Measurements from ENCODE around the gene LRRC28. TPM values are rescaled to one million over a fixed set of nuclear protein-coding genes. Genes with fewer than 3 reads are reported as not detected.

The LRRC28 gene
- total and polyA plus RNA-seq, 10 of the 15 experiments (the other 5 are each of a cell fraction or from before 2014, with no cell fraction given) = 21.3 to 54.9 (median 27.7) TPM

- no peak overlapping the region for H3K27ac ChIP-seq (ENCODE audit: control insufficient read depth, insufficient read depth)
- no peak overlapping the region for H2AFZ ChIP-seq (ENCODE audit: control insufficient read depth, low read depth, low read length)
- H3K27me3 ChIP-seq (replicated peaks in 1 of 2; ENCODE audit: control insufficient read depth in 2 of 2, insufficient read depth in 2 of 2, low read length in 1 of 2) = no peaks in the 10 kb centered on the region
- no peak for ATAC-seq
- H3K36me3 ChIP-seq (ENCODE audit: control insufficient read depth in 2 of 2, insufficient read depth in 2 of 2, low read length in 1 of 2) = 0 out of 4 replicates have a peak, but pooled peaks cover 0 to 2% of the 10 kb centered on the region in 2 experiments
- H3K9ac ChIP-seq (ENCODE audit: control insufficient read depth, insufficient read depth, low read length) = no peak overlapping the region
- H3K9me3 ChIP-seq (replicated peaks; ENCODE audit: control insufficient read depth, insufficient read depth, low read length) = no peaks in the 10 kb centered on the region
- no peak for FAIRE-seq
- H4K20me1 ChIP-seq (ENCODE audit: control insufficient read depth, insufficient read depth) = no peaks in the 10 kb centered on the region
- no peak for TF ChIP-seq EP300 (IDR thresholded peaks at IDR 0.05; ENCODE audit: borderline replicate concordance in 1 of 2, control insufficient read depth in 1 of 2, low read depth in 2 of 2, low read length in 2 of 2)
- TF ChIP-seq, protein P1, sequence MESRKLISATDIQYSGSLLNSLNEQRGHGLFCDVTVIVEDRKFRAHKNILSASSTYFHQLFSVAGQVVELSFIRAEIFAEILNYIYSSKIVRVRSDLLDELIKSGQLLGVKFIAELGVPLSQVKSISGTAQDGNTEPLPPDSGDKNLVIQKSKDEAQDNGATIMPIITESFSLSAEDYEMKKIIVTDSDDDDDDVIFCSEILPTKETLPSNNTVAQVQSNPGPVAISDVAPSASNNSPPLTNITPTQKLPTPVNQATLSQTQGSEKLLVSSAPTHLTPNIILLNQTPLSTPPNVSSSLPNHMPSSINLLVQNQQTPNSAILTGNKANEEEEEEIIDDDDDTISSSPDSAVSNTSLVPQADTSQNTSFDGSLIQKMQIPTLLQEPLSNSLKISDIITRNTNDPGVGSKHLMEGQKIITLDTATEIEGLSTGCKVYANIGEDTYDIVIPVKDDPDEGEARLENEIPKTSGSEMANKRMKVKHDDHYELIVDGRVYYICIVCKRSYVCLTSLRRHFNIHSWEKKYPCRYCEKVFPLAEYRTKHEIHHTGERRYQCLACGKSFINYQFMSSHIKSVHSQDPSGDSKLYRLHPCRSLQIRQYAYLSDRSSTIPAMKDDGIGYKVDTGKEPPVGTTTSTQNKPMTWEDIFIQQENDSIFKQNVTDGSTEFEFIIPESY (IDR thresholded peaks at IDR 0.05) = no peak
- no peak for TF ChIP-seq BMI1 (IDR thresholded peaks at IDR 0.05; ENCODE audit: borderline replicate concordance)
- no TSS peak for BruUV-seq (replicated peaks)
- no peaks in the 10 kb centered on the region for H3K4me1 ChIP-seq (ENCODE audit: control insufficient read depth, insufficient read depth, low read length)
- ChIA-PET CTCF (interaction anchor here (0.9 to 2.0 kb wide), 5 partner anchors 11 to 420 kb away, joined by 3 to 5 read pairs (median 3); no protein-coding TSS in a partner anchor), RAD21 (ENCODE audit: unreplicated experiment) (interaction anchor here (0.7 to 1.2 kb wide), 2 partner anchors 368 to 421 kb away, joined by 3 to 7 read pairs; no protein-coding TSS in a partner anchor), POLR2A (no interaction called here), SMC1A (ENCODE audit: uncharacterized antibody, unreplicated experiment) (interaction anchor here (0.6 to 1.6 kb wide), 4 partner anchors 29 to 1874 kb away, joined by 3 to 7 read pairs (median 4); no protein-coding TSS in a partner anchor)
- intact Hi-C loops (cut with micrococcal nuclease; ENCODE audit: unreplicated experiment) = no loop called here
- H3K4me3 ChIP-seq = no peak overlapping the region
- DNase-seq (ENCODE audit: low read depth, low spot score) = no peak
- H3K4me2 ChIP-seq (ENCODE audit: control insufficient read depth, insufficient read depth) = no peak overlapping the region
- H3K79me2 ChIP-seq (ENCODE audit: control insufficient read depth, insufficient read depth, low read length) = no peaks in the 10 kb centered on the region
- in situ Hi-C loops (cut with MboI) = no loop called here
These were observed 84.2 kb downstream of the LRRC28 start for GRCh38 chr15:99335508-99335907.

GRCh38 chr15:99336794-99337193 lies 85.5 kb downstream of the LRRC28 start:
- SMC1A ChIA-PET (ENCODE audit: uncharacterized antibody, unreplicated experiment) = interaction anchor here (1.0 to 1.5 kb wide), 2 partner anchors 11 to 419 kb away, joined by 3 to 4 read pairs; no protein-coding TSS in a partner anchor
- Histone ChIP-seq H3K9me3 (replicated peaks; ENCODE audit: control insufficient read depth, insufficient read depth, low read length) (no peaks in the 10 kb centered on the region), H4K20me1 (ENCODE audit: control insufficient read depth, insufficient read depth) (no peaks in the 10 kb centered on the region), H3K9ac (ENCODE audit: control insufficient read depth, insufficient read depth, low read length) (no peak overlapping the region), H3K4me3 (no peak overlapping the region), H2AFZ (ENCODE audit: control insufficient read depth, low read depth, low read length) (no peak overlapping the region), H3K4me2 (ENCODE audit: control insufficient read depth, insufficient read depth) (no peak overlapping the region), H3K79me2 (ENCODE audit: control insufficient read depth, insufficient read depth, low read length) (no peaks in the 10 kb centered on the region), H3K27ac (ENCODE audit: control insufficient read depth, insufficient read depth) (no peak overlapping the region), H3K4me1 (ENCODE audit: control insufficient read depth, insufficient read depth, low read length) (no peaks in the 10 kb centered on the region), H3K36me3 (ENCODE audit: control insufficient read depth in 2 of 2, insufficient read depth in 2 of 2, low read length in 1 of 2) (0 out of 4 replicates have a peak, but pooled peaks cover 0 to 2% of the 10 kb centered on the region in 2 experiments), H3K27me3 (replicated peaks in 1 of 2; ENCODE audit: control insufficient read depth in 2 of 2, insufficient read depth in 2 of 2, low read length in 1 of 2) (no peaks in the 10 kb centered on the region)
- CTCF ChIA-PET = interaction anchor here (0.7 to 1.1 kb wide), 2 partner anchors 35 to 236 kb away, joined by 3 read pairs; no protein-coding TSS in a partner anchor
- FAIRE-seq = no peak
- RAD21 ChIA-PET (ENCODE audit: unreplicated experiment) = no interaction called here
- 75% methylated on average over 1 of the region's 1 CpG for WGBS (ENCODE audit: insufficient coverage, insufficient replicate concordance, low lambda C conversion rate, missing lambda C conversion rate)
- no peak for DNase-seq (ENCODE audit: low read depth, low spot score)
- in situ Hi-C loops (cut with MboI) (no loop called here), intact Hi-C loops (cut with micrococcal nuclease; ENCODE audit: unreplicated experiment) (no loop called here)
- no peak for ATAC-seq
- POLR2A ChIA-PET = no interaction called here
- BruUV-seq (replicated peaks) = no TSS peak
- TF ChIP-seq POU2F2 (IDR thresholded peaks at IDR 0.05; ENCODE audit: borderline replicate concordance, low read depth, low read length) (no peak), JUNB (IDR thresholded peaks at IDR 0.05) (no peak), SMAD5 (IDR thresholded peaks at IDR 0.05; ENCODE audit: low read depth) (no peak), MXI1 (IDR thresholded peaks at IDR 0.05; ENCODE audit: low read depth, low read length) (no peak), ATF2 (IDR thresholded peaks at IDR 0.05; ENCODE audit: low read length) (no peak), TAF1 (IDR thresholded peaks at IDR 0.05; ENCODE audit: borderline replicate concordance, low read depth, low read length) (no peak), ZNF592 (IDR thresholded peaks at IDR 0.05) (no peak)
